Measurements from ENCODE around the gene SLC36A3.

- TF ChIP-seq CTCF (conservative IDR thresholded peaks at IDR 0.05) (no peak), ZFX (IDR thresholded peaks at IDR 0.05) (no peak)
Observed at GRCh38 chr5:151351671-151352070, 48.1 kb upstream of the SLC36A3 start.
